ENCODE data around the gene NACC1.

DNA sequence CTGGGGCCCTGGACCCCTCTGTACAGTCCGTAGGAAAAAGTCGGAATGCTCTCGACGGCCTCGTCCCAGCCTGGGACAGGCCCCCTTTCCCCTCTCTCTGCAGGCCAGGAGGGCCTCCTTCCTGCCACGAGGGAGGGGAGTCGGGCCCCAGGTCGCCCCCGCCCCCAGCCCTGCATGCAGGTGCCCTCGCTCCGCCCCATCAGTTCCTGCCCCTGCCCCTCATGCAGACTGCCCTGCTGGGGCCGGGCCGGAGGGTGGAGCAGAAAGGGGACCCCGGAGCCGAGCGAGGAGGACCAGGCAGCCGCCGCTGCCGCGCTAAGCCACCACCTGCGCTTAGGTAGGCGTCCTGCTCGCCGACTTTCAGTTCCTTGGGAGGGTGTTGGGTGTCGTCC lies 22.7 kb upstream of the NACC1 start:
- TF ChIP-seq, protein P1, sequence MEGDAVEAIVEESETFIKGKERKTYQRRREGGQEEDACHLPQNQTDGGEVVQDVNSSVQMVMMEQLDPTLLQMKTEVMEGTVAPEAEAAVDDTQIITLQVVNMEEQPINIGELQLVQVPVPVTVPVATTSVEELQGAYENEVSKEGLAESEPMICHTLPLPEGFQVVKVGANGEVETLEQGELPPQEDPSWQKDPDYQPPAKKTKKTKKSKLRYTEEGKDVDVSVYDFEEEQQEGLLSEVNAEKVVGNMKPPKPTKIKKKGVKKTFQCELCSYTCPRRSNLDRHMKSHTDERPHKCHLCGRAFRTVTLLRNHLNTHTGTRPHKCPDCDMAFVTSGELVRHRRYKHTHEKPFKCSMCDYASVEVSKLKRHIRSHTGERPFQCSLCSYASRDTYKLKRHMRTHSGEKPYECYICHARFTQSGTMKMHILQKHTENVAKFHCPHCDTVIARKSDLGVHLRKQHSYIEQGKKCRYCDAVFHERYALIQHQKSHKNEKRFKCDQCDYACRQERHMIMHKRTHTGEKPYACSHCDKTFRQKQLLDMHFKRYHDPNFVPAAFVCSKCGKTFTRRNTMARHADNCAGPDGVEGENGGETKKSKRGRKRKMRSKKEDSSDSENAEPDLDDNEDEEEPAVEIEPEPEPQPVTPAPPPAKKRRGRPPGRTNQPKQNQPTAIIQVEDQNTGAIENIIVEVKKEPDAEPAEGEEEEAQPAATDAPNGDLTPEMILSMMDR (IDR thresholded peaks at IDR 0.05), result no peak
- TF ChIP-seq EP300 (IDR thresholded peaks at IDR 0.05), result no peak

Measured in ovary (tissue), 3 donors.